Fibroblast of pulmonary artery (primary cell): Measurements from ENCODE around the gene SCD5.

Source experiments
- DNase-seq: peaks from one replicate; pipeline ENCODE4 v3.0.0-alpha.2; 2010; ENCODE audit warnings: low read depth
- H3K4me3 ChIP-seq: replicated peaks from 2 replicates; pipeline ENCODE4 v1.5.1; 2011; ENCODE audit warnings: low read depth, mild to moderate bottlenecking, control low read depth, low read length, moderate library complexity
- TF ChIP-seq, protein P1 (sequence below): IDR thresholded peaks from 2 replicates; pipeline ENCODE4 v1.5.1; 2011; ENCODE audit warnings: mild to moderate bottlenecking, control low read depth, low read length, inconsistent platforms; ENCODE audit errors: missing control alignments

The SCD5 gene

DNA sequence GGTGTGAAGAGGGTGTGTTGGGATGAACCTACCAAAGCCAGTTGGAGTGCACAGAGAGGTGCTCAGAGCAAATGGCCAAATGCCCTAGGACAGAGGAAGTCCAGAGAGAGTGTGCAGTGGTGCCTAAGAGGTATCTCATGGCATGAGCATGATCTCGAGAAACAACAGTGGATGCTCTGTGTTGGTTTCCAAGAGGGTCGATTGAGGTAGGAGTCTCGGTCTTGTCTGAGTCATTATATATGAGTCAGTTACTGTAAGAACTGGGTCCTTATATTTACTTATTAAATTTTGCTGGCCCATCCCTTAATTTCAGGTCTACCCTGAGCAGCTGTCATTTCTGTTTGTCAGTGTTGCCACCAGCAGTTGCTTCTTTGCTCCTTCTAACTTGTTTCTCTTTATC is 150.2 kb downstream of the SCD5 start:
- no peak overlapping the region for H3K4me3 ChIP-seq
- DNase-seq: no peak
- TF ChIP-seq, protein P1, sequence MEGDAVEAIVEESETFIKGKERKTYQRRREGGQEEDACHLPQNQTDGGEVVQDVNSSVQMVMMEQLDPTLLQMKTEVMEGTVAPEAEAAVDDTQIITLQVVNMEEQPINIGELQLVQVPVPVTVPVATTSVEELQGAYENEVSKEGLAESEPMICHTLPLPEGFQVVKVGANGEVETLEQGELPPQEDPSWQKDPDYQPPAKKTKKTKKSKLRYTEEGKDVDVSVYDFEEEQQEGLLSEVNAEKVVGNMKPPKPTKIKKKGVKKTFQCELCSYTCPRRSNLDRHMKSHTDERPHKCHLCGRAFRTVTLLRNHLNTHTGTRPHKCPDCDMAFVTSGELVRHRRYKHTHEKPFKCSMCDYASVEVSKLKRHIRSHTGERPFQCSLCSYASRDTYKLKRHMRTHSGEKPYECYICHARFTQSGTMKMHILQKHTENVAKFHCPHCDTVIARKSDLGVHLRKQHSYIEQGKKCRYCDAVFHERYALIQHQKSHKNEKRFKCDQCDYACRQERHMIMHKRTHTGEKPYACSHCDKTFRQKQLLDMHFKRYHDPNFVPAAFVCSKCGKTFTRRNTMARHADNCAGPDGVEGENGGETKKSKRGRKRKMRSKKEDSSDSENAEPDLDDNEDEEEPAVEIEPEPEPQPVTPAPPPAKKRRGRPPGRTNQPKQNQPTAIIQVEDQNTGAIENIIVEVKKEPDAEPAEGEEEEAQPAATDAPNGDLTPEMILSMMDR: no peak

DNA sequence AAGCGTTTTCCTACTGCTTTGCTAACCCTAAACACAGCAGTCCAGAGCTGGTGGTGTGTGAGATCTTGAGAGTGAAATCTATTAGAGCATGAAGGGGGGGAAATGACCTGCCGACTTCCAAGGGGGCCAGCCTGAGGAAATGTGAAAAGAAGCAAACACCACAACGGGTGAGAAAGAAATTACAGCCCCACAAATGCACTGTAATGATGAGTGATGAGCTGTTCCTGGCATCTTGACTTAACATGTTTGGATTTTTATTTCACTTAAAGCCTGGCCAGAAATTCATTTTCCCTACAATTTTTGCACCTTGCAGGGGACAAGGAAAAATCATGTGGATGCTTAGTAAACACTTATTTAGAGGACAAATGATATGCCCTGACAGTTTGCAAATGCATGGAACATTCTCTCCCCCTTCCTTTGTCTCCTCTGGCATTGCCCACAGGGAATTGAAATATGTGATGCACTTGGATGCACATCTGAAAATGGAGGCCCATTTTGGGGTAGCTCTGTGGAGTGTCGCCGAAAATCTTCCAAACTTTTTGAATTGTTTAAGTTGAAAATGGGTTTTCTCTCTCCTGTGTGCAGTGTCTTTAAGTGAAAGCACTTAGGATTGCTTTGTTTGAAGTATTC is 152.5 kb downstream of the SCD5 start:
- TF ChIP-seq, protein P1: no peak
- DNase-seq: no peak
- H3K4me3 ChIP-seq: no peak overlapping the region

DNA sequence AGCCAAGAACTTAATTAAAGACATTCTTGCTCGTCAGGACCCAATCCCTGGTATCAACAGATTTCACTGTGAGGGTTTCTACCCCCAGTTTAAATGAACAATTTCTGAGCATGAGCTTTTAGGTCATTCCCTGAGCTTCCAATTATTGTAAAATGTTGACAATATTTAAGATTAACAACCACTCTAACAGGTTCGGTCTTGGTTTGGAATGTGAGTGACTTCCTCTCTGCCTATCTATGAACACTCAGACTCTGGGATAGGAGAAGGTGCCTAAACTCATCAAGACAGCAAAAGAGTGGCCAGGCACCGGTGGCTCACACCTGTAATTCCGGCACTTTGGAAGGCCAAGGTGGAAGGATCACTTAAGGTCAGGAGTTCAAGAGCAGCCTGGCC is 153.9 kb downstream of the SCD5 start:
- TF ChIP-seq, protein P1: no peak
- no peak for DNase-seq
- no peak overlapping the region for H3K4me3 ChIP-seq

DNA sequence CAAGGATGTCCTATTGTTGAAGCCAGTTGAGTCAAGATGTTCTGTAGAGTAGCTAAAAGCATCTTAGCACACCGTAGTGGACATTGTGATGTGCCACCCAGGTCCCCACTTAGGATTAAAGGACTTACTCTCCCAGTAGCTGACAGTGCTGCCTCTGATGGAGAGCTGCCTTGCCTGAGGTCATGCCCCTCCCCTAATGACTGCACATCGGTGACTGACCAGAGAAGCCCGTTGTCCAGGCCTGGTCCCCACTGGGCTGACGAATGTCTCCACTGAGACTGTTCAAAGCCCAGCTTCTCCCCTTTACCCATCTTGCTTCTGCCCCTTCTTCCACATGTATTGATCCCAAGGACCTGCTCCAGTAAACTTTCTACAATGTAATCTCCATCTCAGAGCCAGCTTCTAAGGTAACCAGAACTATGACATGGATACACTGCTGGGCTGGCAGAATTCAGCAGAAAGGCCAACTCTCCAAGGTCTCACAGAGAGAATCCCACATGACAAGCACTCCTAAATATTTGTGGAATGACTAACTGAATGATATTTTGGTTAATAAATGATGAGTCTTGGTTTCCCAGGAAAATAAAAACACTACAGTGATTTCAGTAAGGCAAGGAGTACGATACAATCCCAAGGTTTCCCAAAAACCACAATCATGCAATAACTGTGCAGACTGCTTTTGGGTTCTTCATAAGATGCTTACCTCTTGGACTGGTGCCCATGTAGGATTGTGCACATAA is 154.4 kb downstream of the SCD5 start:
- H3K4me3 ChIP-seq: no peak overlapping the region

DNA sequence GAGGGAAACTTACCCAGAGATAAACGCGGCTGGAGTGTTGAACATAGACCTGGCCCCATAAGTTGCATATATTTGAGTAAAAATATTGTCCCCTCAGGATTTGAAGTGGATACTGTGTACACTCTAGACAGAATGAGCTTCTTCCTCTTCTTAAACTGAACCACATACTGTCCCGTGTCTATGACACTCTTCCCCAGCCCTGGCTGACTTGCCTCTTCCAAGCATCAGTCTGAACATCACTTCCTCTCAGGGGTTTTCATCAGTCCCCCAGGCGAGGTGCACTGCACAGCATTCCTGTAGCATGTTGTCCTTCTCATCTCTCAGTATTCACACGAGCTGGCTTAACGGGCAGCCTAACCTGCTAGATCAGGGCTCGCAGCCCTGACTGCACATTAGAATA is 156.3 kb downstream of the SCD5 start:
- no peak for DNase-seq
- TF ChIP-seq, protein P1: no peak

More for the DNA sequence above, 154.4 kb downstream of the SCD5 start:
- TF ChIP-seq, protein P1: no peak
- peak; percentile 38 for DNase-seq

DNA sequence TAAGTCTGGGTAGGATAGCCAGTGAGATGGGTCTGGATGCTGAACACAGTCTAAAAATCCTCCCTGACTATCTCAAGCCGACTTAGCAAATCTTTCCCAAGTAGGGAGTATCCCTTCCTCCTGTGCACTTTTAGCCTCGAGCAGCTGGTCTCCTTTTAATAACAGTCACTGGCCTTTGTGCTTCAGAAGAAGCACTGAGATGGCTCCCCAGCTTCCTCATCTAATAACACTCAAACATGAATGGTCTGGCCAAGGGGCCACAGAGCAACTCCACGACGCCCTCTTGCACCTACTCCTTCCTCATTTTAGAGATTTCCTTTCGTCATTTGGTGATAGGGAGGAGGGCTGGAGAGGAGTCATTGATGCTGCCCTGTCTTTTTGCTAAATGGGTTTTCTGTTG is 158.1 kb downstream of the SCD5 start:
- no peak overlapping the region for H3K4me3 ChIP-seq
- no peak for DNase-seq
- TF ChIP-seq, protein P1: no peak

More for the DNA sequence above, 156.3 kb downstream of the SCD5 start:
- H3K4me3 ChIP-seq: no peak overlapping the region

DNA sequence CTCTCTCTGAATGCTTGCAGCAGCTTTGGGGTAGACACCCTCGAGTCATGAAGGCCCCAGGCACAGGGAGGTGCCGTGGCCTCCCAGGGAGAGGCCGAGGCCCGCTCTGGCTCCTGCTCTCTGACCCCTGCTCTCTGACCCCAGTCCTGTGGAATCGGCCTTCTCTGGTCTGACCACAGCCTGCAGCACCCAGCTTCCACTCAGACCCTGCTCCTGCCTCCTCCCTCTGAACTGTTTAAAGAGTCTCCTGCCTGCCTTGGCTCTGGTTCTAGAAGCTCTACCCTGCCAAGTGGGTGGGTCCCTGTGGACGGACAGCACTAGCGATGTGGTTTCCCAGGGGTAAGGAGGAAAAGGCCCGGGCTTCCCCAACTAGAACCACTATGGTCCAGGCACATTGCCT is 158.6 kb downstream of the SCD5 start:
- DNase-seq: no peak

More for the DNA sequence above, 158.6 kb downstream of the SCD5 start:
- TF ChIP-seq, protein P1: no peak
- no peak overlapping the region for H3K4me3 ChIP-seq
